Measurements from ENCODE around the gene PDE10A.

Gene PDE10A

DNA sequence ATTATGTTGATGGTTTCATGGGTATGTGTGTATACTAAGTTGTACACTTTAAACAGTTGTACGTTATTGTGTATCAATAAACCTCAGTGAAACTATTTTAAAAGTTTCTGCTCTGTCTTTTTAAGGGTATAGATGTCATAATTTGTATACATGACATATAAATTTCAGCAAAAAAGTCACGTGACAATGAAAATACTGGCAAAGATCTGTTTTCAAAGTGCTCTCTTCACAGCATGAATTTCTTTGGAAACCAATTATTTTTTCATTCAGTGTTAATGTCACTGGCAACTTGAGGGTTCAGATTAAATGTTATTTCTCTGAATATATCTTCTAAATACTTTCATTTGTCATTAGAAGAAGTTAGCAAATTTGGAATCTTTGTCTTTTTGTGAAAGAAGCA, 261.9 kb downstream of the PDE10A start:
- Histone ChIP-seq H3K27ac (ENCODE audit: low read depth, low read length) (no peak overlapping the region), H3K9me3 (ENCODE audit: control insufficient read depth in 1 of 2, low read length in 2 of 2) (no peaks in the 10 kb centered on the region), H3K36me3 (ENCODE audit: control insufficient read depth in 1 of 2, insufficient read depth in 2 of 2, low read length in 2 of 2) (no peaks in the 10 kb centered on the region), H3K4me1 (ENCODE audit: control insufficient read depth in 1 of 2, insufficient read depth in 2 of 2, low read length in 2 of 2) (no peaks in the 10 kb centered on the region), H3K27me3 (ENCODE audit: control insufficient read depth in 1 of 2, insufficient read depth in 2 of 2, low read length in 2 of 2) (no peaks in the 10 kb centered on the region), H3K9ac (ENCODE audit: low read depth in 1 of 2, low read length in 2 of 2) (no peak overlapping the region), H3K4me3 (ENCODE audit: low read depth in 1 of 2, low read length in 2 of 2) (no peak overlapping the region)

DNA sequence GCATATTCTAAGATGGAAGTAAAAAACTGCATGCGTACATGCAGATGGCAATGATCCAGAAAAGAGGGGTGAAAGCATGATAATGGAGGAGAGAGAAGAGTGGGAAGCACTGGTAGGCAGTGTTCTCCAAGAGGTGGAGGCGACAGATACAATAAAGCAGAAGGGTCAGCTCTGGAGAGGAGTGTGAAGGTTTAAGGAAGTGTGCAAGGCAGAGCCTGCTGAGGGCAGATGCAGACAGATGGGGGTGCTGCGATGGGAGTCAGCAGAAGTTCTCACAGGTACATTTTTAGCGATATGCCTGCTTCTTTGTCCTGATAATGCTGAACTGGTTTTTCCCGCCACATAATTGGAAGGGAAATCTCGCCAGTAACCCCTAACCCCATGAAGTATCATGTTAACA, 272.6 kb downstream of the PDE10A start:
- H3K4me1 ChIP-seq (ENCODE audit: control insufficient read depth in 1 of 2, insufficient read depth in 2 of 2, low read length in 2 of 2): no peaks in the 10 kb centered on the region
- H3K36me3 ChIP-seq (ENCODE audit: control insufficient read depth in 1 of 2, insufficient read depth in 2 of 2, low read length in 2 of 2): no peaks in the 10 kb centered on the region
- H3K9ac ChIP-seq (ENCODE audit: low read depth in 1 of 2, low read length in 2 of 2): no peak overlapping the region
- no peaks in the 10 kb centered on the region for H3K27me3 ChIP-seq (ENCODE audit: control insufficient read depth in 1 of 2, insufficient read depth in 2 of 2, low read length in 2 of 2)
- no peak overlapping the region for H3K4me3 ChIP-seq (ENCODE audit: low read depth in 1 of 2, low read length in 2 of 2)
- H3K9me3 ChIP-seq (ENCODE audit: control insufficient read depth in 1 of 2, low read length in 2 of 2): no peaks in the 10 kb centered on the region
- H3K27ac ChIP-seq (ENCODE audit: low read depth, low read length): no peak overlapping the region

DNA sequence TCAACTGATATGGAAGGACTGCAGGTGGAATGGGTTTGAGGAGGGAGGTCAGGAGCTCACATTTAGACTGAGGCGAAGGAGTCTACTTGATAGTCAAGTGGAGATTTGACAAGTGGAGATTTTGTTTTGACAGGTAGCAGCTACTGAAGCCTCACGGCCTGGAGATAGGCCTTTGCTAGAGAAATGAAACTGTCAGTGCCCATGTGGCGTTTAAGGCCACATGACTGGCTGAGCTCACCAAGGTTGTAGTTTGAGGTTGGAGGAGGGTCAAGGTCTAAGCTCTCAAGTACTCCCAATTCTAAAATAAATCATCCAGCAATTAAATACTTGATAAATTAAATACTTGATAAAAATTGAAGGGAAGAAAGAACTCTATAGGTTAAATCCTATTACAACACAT, 273.5 kb downstream of the PDE10A start:
- Histone ChIP-seq H3K9ac (ENCODE audit: low read depth in 1 of 2, low read length in 2 of 2) (no peak overlapping the region), H3K27ac (ENCODE audit: low read depth, low read length) (no peak overlapping the region), H3K27me3 (ENCODE audit: control insufficient read depth in 1 of 2, insufficient read depth in 2 of 2, low read length in 2 of 2) (no peaks in the 10 kb centered on the region), H3K4me3 (ENCODE audit: low read depth in 1 of 2, low read length in 2 of 2) (no peak overlapping the region), H3K9me3 (ENCODE audit: control insufficient read depth in 1 of 2, low read length in 2 of 2) (no peaks in the 10 kb centered on the region), H3K36me3 (ENCODE audit: control insufficient read depth in 1 of 2, insufficient read depth in 2 of 2, low read length in 2 of 2) (no peaks in the 10 kb centered on the region), H3K4me1 (ENCODE audit: control insufficient read depth in 1 of 2, insufficient read depth in 2 of 2, low read length in 2 of 2) (no peaks in the 10 kb centered on the region)

DNA sequence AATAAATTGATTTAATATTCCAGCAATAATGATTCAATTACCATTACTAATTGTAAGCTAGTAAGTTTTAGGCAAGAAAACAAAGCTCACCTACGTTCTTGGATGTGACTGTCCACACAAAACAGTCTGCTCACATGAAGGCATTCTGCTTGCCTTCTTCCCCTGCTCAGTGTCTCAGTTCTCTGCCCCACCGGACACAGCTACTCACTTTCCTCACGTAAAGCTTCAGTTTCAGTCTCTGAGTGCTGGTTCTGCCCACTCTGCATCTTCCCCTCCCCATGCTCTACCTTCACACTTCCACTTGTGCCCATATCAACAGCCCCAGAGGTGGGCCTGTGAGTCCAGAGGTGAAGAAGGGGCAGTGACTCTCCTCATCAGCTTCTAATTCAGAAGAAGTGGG, 279.7 kb downstream of the PDE10A start:
- Histone ChIP-seq H3K9me3 (ENCODE audit: control insufficient read depth in 1 of 2, low read length in 2 of 2) (no peaks in the 10 kb centered on the region), H3K4me3 (ENCODE audit: low read depth in 1 of 2, low read length in 2 of 2) (no peak overlapping the region), H3K4me1 (ENCODE audit: control insufficient read depth in 1 of 2, insufficient read depth in 2 of 2, low read length in 2 of 2) (no peaks in the 10 kb centered on the region), H3K27ac (ENCODE audit: low read depth, low read length) (no peak overlapping the region), H3K9ac (ENCODE audit: low read depth in 1 of 2, low read length in 2 of 2) (no peak overlapping the region), H3K27me3 (ENCODE audit: control insufficient read depth in 1 of 2, insufficient read depth in 2 of 2, low read length in 2 of 2) (no peaks in the 10 kb centered on the region), H3K36me3 (ENCODE audit: control insufficient read depth in 1 of 2, insufficient read depth in 2 of 2, low read length in 2 of 2) (no peaks in the 10 kb centered on the region)

DNA sequence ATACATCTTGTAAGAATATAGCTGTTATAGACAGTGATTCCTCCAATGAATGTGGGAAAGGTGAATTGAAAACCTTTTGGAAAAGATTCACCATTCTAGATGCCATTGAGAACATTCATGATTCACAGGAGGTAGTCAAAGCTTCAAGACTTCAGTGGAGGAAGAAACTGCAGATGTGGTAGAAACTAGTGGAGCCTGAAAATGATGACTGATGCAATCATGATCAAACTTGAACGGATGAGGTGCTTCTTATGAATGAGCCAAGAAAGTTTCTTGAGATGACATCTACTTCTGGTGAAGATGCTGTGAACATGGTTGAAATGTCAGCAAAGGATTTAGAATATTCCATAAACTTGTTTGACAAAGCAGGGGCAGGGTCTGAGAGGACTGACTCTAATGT, 286.9 kb downstream of the PDE10A start:
- H3K4me3 ChIP-seq (ENCODE audit: low read depth in 1 of 2, low read length in 2 of 2): no peak overlapping the region
- H3K4me1 ChIP-seq (ENCODE audit: control insufficient read depth in 1 of 2, insufficient read depth in 2 of 2, low read length in 2 of 2): no peaks in the 10 kb centered on the region
- H3K9me3 ChIP-seq (ENCODE audit: control insufficient read depth in 1 of 2, low read length in 2 of 2): no peaks in the 10 kb centered on the region

DNA sequence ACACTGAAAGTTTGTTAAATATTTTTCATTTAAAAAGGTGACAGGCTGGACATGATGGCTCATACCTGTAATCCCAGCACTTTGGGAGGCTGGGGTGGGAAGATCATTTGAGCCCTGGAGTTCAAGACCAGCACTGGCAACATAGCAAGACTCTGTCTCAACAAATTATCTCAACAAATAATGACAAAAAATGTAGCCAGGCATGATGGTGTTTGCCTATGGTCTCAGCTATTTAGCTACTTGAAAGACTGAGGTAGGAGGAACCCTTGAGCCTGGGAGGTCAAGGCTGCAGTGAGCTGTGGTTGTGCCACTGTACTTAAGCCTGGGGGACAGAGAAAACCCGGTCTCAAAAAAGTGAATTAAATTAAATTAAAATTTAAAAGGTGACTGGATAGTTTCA, 297.7 kb downstream of the PDE10A start:
- Histone ChIP-seq H3K9me3 (ENCODE audit: control insufficient read depth in 1 of 2, low read length in 2 of 2) (no peaks in the 10 kb centered on the region), H3K36me3 (ENCODE audit: control insufficient read depth in 1 of 2, insufficient read depth in 2 of 2, low read length in 2 of 2) (no peaks in the 10 kb centered on the region), H3K27ac (ENCODE audit: low read depth, low read length) (no peak overlapping the region), H3K9ac (ENCODE audit: low read depth in 1 of 2, low read length in 2 of 2) (no peak overlapping the region), H3K27me3 (ENCODE audit: control insufficient read depth in 1 of 2, insufficient read depth in 2 of 2, low read length in 2 of 2) (no peaks in the 10 kb centered on the region), H3K4me3 (ENCODE audit: low read depth in 1 of 2, low read length in 2 of 2) (no peak overlapping the region), H3K4me1 (ENCODE audit: control insufficient read depth in 1 of 2, insufficient read depth in 2 of 2, low read length in 2 of 2) (no peaks in the 10 kb centered on the region)

More for the DNA sequence above, 286.9 kb downstream of the PDE10A start:
- no peaks in the 10 kb centered on the region for H3K27me3 ChIP-seq (ENCODE audit: control insufficient read depth in 1 of 2, insufficient read depth in 2 of 2, low read length in 2 of 2)
- H3K36me3 ChIP-seq (ENCODE audit: control insufficient read depth in 1 of 2, insufficient read depth in 2 of 2, low read length in 2 of 2): no peaks in the 10 kb centered on the region
- H3K9ac ChIP-seq (ENCODE audit: low read depth in 1 of 2, low read length in 2 of 2): no peak overlapping the region
- H3K27ac ChIP-seq (ENCODE audit: low read depth, low read length): no peak overlapping the region

DNA sequence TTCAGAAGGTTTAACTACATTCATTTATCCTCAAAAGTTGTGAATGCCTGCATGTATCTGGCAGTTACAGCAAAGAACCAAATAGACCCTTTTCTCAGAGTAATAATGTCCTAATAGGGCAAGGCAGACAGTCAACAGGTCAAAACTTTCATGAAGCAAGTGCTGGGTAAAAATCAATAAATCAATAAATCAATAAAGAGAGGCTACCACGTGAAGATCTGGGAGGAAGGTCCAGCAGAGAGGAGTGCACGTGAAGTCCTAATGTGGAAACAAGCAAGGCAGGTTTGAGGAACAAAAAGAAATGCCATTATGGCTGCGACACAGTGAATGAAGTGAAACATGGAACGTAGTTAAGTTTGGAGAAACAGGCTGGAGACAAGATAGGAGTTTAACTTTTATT, 317.3 kb downstream of the PDE10A start:
- Histone ChIP-seq H3K36me3 (ENCODE audit: control insufficient read depth in 1 of 2, insufficient read depth in 2 of 2, low read length in 2 of 2) (no peaks in the 10 kb centered on the region), H3K4me1 (ENCODE audit: control insufficient read depth in 1 of 2, insufficient read depth in 2 of 2, low read length in 2 of 2) (no peaks in the 10 kb centered on the region), H3K27ac (ENCODE audit: low read depth, low read length) (no peak overlapping the region), H3K4me3 (ENCODE audit: low read depth in 1 of 2, low read length in 2 of 2) (no peak overlapping the region), H3K9ac (ENCODE audit: low read depth in 1 of 2, low read length in 2 of 2) (no peak overlapping the region), H3K27me3 (ENCODE audit: control insufficient read depth in 1 of 2, insufficient read depth in 2 of 2, low read length in 2 of 2) (no peaks in the 10 kb centered on the region), H3K9me3 (ENCODE audit: control insufficient read depth in 1 of 2, low read length in 2 of 2) (peaks cover 0 to 3% of the 10 kb centered on the region in 2 donors)

DNA sequence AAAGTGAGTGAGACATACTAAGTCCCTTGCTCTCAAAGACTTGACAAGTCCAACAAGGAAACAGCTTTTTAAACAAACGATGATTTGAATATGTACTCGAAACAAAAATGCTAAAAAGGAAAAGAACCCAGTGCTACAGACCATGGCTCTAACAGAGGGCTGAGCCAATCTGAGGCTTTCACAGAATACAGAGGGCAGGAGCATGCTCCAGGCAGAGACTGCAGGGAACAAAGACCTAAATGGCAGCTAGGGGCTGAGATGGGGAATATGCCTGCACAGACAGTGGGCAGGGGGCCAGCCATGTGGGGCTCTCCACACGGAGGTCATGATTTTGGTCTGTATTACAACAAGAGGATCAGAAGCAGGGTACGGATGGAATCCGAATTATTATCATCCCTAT, 322.5 kb downstream of the PDE10A start:
- Histone ChIP-seq H3K4me3 (ENCODE audit: low read depth in 1 of 2, low read length in 2 of 2) (no peak overlapping the region), H3K4me1 (ENCODE audit: control insufficient read depth in 1 of 2, insufficient read depth in 2 of 2, low read length in 2 of 2) (no peaks in the 10 kb centered on the region), H3K27me3 (ENCODE audit: control insufficient read depth in 1 of 2, insufficient read depth in 2 of 2, low read length in 2 of 2) (no peaks in the 10 kb centered on the region), H3K36me3 (ENCODE audit: control insufficient read depth in 1 of 2, insufficient read depth in 2 of 2, low read length in 2 of 2) (peaks cover 0 to 3% of the 10 kb centered on the region in 2 donors), H3K9ac (ENCODE audit: low read depth in 1 of 2, low read length in 2 of 2) (no peak overlapping the region), H3K9me3 (ENCODE audit: control insufficient read depth in 1 of 2, low read length in 2 of 2) (peaks cover 0 to 4% of the 10 kb centered on the region in 2 donors), H3K27ac (ENCODE audit: low read depth, low read length) (no peak overlapping the region)

DNA sequence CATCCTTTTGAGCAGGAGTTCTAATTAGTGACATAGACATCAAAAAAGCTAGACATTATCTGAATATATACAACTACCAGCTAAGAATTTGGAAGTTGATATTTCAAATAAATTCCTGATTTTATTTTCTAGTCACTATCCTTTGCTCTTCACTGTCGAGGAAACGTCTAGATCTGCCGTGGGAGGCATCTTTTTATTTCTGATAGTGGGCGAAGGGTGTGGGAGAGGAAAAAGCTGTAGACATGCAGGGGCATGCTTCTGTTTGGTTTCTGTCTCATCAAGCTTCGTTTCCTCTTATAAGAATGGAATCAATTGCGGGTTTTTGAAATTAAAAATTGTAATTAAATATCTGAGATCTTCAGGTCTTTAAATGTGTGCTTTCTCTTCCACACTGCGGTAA, 337.4 kb downstream of the PDE10A start:
- H3K9me3 ChIP-seq (ENCODE audit: control insufficient read depth in 1 of 2, low read length in 2 of 2): peaks cover 11% of the 10 kb centered on the region in 2 donors
- H3K4me3 ChIP-seq (ENCODE audit: low read depth in 1 of 2, low read length in 2 of 2): no peak overlapping the region
- H3K9ac ChIP-seq (ENCODE audit: low read depth in 1 of 2, low read length in 2 of 2): no peak overlapping the region
- no peaks in the 10 kb centered on the region for H3K27me3 ChIP-seq (ENCODE audit: control insufficient read depth in 1 of 2, insufficient read depth in 2 of 2, low read length in 2 of 2)
- no peaks in the 10 kb centered on the region for H3K36me3 ChIP-seq (ENCODE audit: control insufficient read depth in 1 of 2, insufficient read depth in 2 of 2, low read length in 2 of 2)
- no peaks in the 10 kb centered on the region for H3K4me1 ChIP-seq (ENCODE audit: control insufficient read depth in 1 of 2, insufficient read depth in 2 of 2, low read length in 2 of 2)
- H3K27ac ChIP-seq (ENCODE audit: low read depth, low read length): no peak overlapping the region

DNA sequence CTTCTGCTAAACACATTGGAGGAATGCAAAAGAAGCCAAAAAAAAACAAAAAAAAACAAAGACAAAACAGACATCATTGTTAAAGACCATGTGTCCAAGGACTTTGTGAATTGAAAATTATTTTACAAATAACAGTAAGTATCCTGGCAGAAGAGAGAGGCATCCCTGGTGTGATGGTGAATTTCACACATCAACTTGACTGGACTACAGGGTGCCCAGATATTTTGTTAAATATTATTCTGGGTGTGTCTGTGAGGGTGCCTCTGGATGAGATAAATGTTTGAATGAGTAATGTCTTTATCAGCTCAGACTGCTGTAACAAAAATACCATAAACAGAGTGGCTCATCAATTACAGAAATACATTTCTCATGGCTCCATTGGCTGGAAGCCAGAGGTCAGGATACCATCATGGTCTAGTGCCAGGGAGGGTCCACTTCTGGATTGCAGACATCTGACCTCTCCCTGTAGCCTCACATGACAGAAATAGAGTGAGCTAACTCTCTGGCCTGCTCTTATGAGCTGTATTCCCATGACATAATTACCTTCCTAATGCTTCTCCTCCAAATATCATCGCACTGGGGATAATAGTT, 341.4 kb downstream of the PDE10A start:
- Histone ChIP-seq H3K9ac (ENCODE audit: low read depth in 1 of 2, low read length in 2 of 2) (no peak overlapping the region), H3K4me1 (ENCODE audit: control insufficient read depth in 1 of 2, insufficient read depth in 2 of 2, low read length in 2 of 2) (no peaks in the 10 kb centered on the region), H3K27me3 (ENCODE audit: control insufficient read depth in 1 of 2, insufficient read depth in 2 of 2, low read length in 2 of 2) (no peaks in the 10 kb centered on the region), H3K27ac (ENCODE audit: low read depth, low read length) (no peak overlapping the region), H3K4me3 (ENCODE audit: low read depth in 1 of 2, low read length in 2 of 2) (no peak overlapping the region), H3K36me3 (ENCODE audit: control insufficient read depth in 1 of 2, insufficient read depth in 2 of 2, low read length in 2 of 2) (no peaks in the 10 kb centered on the region), H3K9me3 (ENCODE audit: control insufficient read depth in 1 of 2, low read length in 2 of 2) (peaks cover 11% of the 10 kb centered on the region in 2 donors)

DNA sequence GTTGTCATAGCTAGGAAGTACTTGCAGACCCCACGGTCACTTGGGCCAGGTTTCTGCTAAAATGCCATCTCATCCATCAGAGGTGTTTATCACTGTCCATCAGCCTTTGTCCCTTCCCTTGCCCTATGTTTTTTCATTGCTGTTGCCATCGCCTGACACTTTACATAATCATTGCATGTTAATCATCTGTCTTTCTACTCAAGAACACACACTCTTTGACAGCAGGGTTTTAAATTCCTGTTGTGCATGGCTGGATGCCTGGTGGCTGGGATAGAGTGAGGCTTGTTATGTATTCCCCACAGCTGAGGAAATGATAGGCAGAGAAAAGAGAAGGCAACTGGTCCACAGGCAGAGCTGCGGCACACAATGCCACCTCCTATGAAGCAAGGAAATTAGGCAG, 341.9 kb downstream of the PDE10A start:
- Histone ChIP-seq H3K4me1 (ENCODE audit: control insufficient read depth in 1 of 2, insufficient read depth in 2 of 2, low read length in 2 of 2) (no peaks in the 10 kb centered on the region), H3K27ac (ENCODE audit: low read depth, low read length) (no peak overlapping the region), H3K9me3 (ENCODE audit: control insufficient read depth in 1 of 2, low read length in 2 of 2) (peaks cover 11% of the 10 kb centered on the region in 2 donors), H3K36me3 (ENCODE audit: control insufficient read depth in 1 of 2, insufficient read depth in 2 of 2, low read length in 2 of 2) (no peaks in the 10 kb centered on the region), H3K4me3 (ENCODE audit: low read depth in 1 of 2, low read length in 2 of 2) (no peak overlapping the region), H3K9ac (ENCODE audit: low read depth in 1 of 2, low read length in 2 of 2) (no peak overlapping the region), H3K27me3 (ENCODE audit: control insufficient read depth in 1 of 2, insufficient read depth in 2 of 2, low read length in 2 of 2) (no peaks in the 10 kb centered on the region)

Data from duodenal mucosa (tissue), 2 donors.